ENCODE measurements around the gene SETX. TPM values are rescaled to one million over a fixed set of nuclear protein-coding genes. Genes with fewer than 3 reads are reported as not detected.
"Not testable (repeated sequence)": the region's sequence is repeated elsewhere in the genome, so short reads cannot be mapped to it uniquely, and the experiment has no call there.

SETX gene
- total RNA-seq: 10 to 100 TPM; 39.9 to 41.3 TPM

GRCh38 chr9:132354637-132355355 lies at the start of gene SETX:
TSS of gene SETX (minus strand) at chr9:132354986. CDS start at chr9:132349428, 5,558 bp downstream.
- peak; percentile 87 for ATAC-seq (replicated peaks)
- Mint-ChIP-seq H3K4me1 (peaks cover 23% of the 10 kb centered on the region), H3K4me3 (peak within 1 kb of the TSS; percentile 91), H3K36me3 (ENCODE audit: low read depth) (peaks cover 56% of the 10 kb centered on the region), H3K9me3 (no peaks in the 10 kb centered on the region), H3K27ac (peak within 1 kb of the TSS; percentile 94), H3K27me3 (no peaks in the 10 kb centered on the region)

GRCh38 chr9:132404228-132404881 lies 49.6 kb upstream of the SETX start:
- H3K36me3 Mint-ChIP-seq (ENCODE audit: low read depth): peaks cover 73% of the 10 kb centered on the region
- no peaks in the 10 kb centered on the region for H3K9me3 Mint-ChIP-seq
- H3K27me3 Mint-ChIP-seq: no peaks in the 10 kb centered on the region
- peak overlapping the region; percentile 94 for H3K27ac Mint-ChIP-seq
- H3K4me1 Mint-ChIP-seq: peaks cover 25% of the 10 kb centered on the region
- ATAC-seq (replicated peaks): peak; percentile 64
- peak overlapping the region; percentile 87 for H3K4me3 Mint-ChIP-seq

GRCh38 chr9:132401824-132402223 lies 47.0 kb upstream of the SETX start:
- peaks cover 21% of the 10 kb centered on the region for H3K4me1 Mint-ChIP-seq
- no peak for ATAC-seq (replicated peaks)
- H3K9me3 Mint-ChIP-seq: no peaks in the 10 kb centered on the region
- H3K4me3 Mint-ChIP-seq: no peak overlapping the region
- no peak overlapping the region for H3K27ac Mint-ChIP-seq
- H3K36me3 Mint-ChIP-seq (ENCODE audit: low read depth): peaks cover 97% of the 10 kb centered on the region
- no peaks in the 10 kb centered on the region for H3K27me3 Mint-ChIP-seq

- Mint-ChIP-seq H3K4me1 (no peaks in the 10 kb centered on the region), H3K4me3 (no peak overlapping the region), H3K9me3 (no peaks in the 10 kb centered on the region), H3K36me3 (ENCODE audit: low read depth) (peaks cover 99% of the 10 kb centered on the region), H3K27ac (no peak overlapping the region), H3K27me3 (no peaks in the 10 kb centered on the region)
- no peak for ATAC-seq (replicated peaks)
These were observed 40.8 kb upstream of the SETX start for GRCh38 chr9:132395560-132395959.

- Mint-ChIP-seq H3K36me3 (ENCODE audit: low read depth) (peaks cover 100% of the 10 kb centered on the region), H3K4me1 (no peaks in the 10 kb centered on the region), H3K27me3 (no peaks in the 10 kb centered on the region), H3K4me3 (no peak overlapping the region), H3K9me3 (no peaks in the 10 kb centered on the region), H3K27ac (no peak overlapping the region)
- ATAC-seq (replicated peaks): no peak
These were observed 36.7 kb upstream of the SETX start for GRCh38 chr9:132391449-132391848.

GRCh38 chr9:132390966-132391365 lies 36.2 kb upstream of the SETX start:
- H3K4me1 Mint-ChIP-seq: no peaks in the 10 kb centered on the region
- H3K9me3 Mint-ChIP-seq: no peaks in the 10 kb centered on the region
- H3K27ac Mint-ChIP-seq: no peak overlapping the region
- H3K27me3 Mint-ChIP-seq: no peaks in the 10 kb centered on the region
- H3K4me3 Mint-ChIP-seq: no peak overlapping the region
- peaks cover 100% of the 10 kb centered on the region for H3K36me3 Mint-ChIP-seq (ENCODE audit: low read depth)
- no peak for ATAC-seq (replicated peaks)

- ATAC-seq (replicated peaks): no peak
- Mint-ChIP-seq H3K27ac (no peak overlapping the region), H3K4me3 (no peak overlapping the region), H3K36me3 (ENCODE audit: low read depth) (peaks cover 99% of the 10 kb centered on the region), H3K4me1 (peaks cover 4% of the 10 kb centered on the region), H3K27me3 (no peaks in the 10 kb centered on the region), H3K9me3 (no peaks in the 10 kb centered on the region)
These were observed 32.3 kb upstream of the SETX start for GRCh38 chr9:132387133-132387532.

GRCh38 chr9:132384376-132384775 lies 29.6 kb upstream of the SETX start:
- no peak overlapping the region for H3K4me3 Mint-ChIP-seq
- no peaks in the 10 kb centered on the region for H3K27me3 Mint-ChIP-seq
- no peaks in the 10 kb centered on the region for H3K9me3 Mint-ChIP-seq
- H3K4me1 Mint-ChIP-seq: peaks cover 4% of the 10 kb centered on the region
- H3K36me3 Mint-ChIP-seq (ENCODE audit: low read depth): peaks cover 85% of the 10 kb centered on the region
- ATAC-seq (replicated peaks): no peak
- no peak overlapping the region for H3K27ac Mint-ChIP-seq

- H3K9me3 Mint-ChIP-seq: no peaks in the 10 kb centered on the region
- no peak overlapping the region for H3K27ac Mint-ChIP-seq
- H3K4me1 Mint-ChIP-seq: peaks cover 4% of the 10 kb centered on the region
- ATAC-seq (replicated peaks): no peak
- H3K27me3 Mint-ChIP-seq: no peaks in the 10 kb centered on the region
- H3K4me3 Mint-ChIP-seq: no peak overlapping the region
- H3K36me3 Mint-ChIP-seq (ENCODE audit: low read depth): peaks cover 76% of the 10 kb centered on the region
These were observed 28.7 kb upstream of the SETX start for GRCh38 chr9:132383462-132383883.

- H3K36me3 Mint-ChIP-seq (ENCODE audit: low read depth): peaks cover 61% of the 10 kb centered on the region
- no peaks in the 10 kb centered on the region for H3K9me3 Mint-ChIP-seq
- H3K4me3 Mint-ChIP-seq: no peak overlapping the region
- H3K4me1 Mint-ChIP-seq: peaks cover 4% of the 10 kb centered on the region
- no peak for ATAC-seq (replicated peaks)
- H3K27ac Mint-ChIP-seq: no peak overlapping the region
- no peaks in the 10 kb centered on the region for H3K27me3 Mint-ChIP-seq
These were observed 27.3 kb upstream of the SETX start for GRCh38 chr9:132381966-132382541.

GRCh38 chr9:132378416-132378815 lies 23.6 kb upstream of the SETX start:
- H3K27ac Mint-ChIP-seq; H3K4me3 Mint-ChIP-seq; H3K27me3 Mint-ChIP-seq; ATAC-seq (replicated peaks); H3K4me1 Mint-ChIP-seq; H3K9me3 Mint-ChIP-seq: not testable (repeated sequence)
- H3K36me3 Mint-ChIP-seq (ENCODE audit: low read depth): peaks cover 25% of the 10 kb centered on the region

GRCh38 chr9:132377769-132378168 lies 23.0 kb upstream of the SETX start:
- H3K27ac Mint-ChIP-seq; H3K9me3 Mint-ChIP-seq; H3K4me1 Mint-ChIP-seq; H3K27me3 Mint-ChIP-seq; H3K4me3 Mint-ChIP-seq; ATAC-seq (replicated peaks): not testable (repeated sequence)
- H3K36me3 Mint-ChIP-seq (ENCODE audit: low read depth): peaks cover 19% of the 10 kb centered on the region

- H3K27ac Mint-ChIP-seq: peak overlapping the region; percentile 91
- no peaks in the 10 kb centered on the region for H3K27me3 Mint-ChIP-seq
- H3K36me3 Mint-ChIP-seq (ENCODE audit: low read depth): no peaks in the 10 kb centered on the region
- H3K4me1 Mint-ChIP-seq: peaks cover 13% of the 10 kb centered on the region
- H3K9me3 Mint-ChIP-seq: no peaks in the 10 kb centered on the region
- H3K4me3 Mint-ChIP-seq: peak overlapping the region; percentile 50
- peak; percentile 58 for ATAC-seq (replicated peaks)
These were observed 17.6 kb upstream of the SETX start for GRCh38 chr9:132372177-132373095.

GRCh38 chr9:132370592-132370991 lies 15.8 kb upstream of the SETX start:
- no peak overlapping the region for H3K4me3 Mint-ChIP-seq
- no peak overlapping the region for H3K27ac Mint-ChIP-seq
- no peaks in the 10 kb centered on the region for H3K27me3 Mint-ChIP-seq
- ATAC-seq (replicated peaks): no peak
- H3K9me3 Mint-ChIP-seq: no peaks in the 10 kb centered on the region
- peaks cover 13% of the 10 kb centered on the region for H3K4me1 Mint-ChIP-seq
- no peaks in the 10 kb centered on the region for H3K36me3 Mint-ChIP-seq (ENCODE audit: low read depth)
